IPS-18c (cell line): ENCODE measurements around the gene GLCE.
"Not testable (repeated sequence)": the region's sequence is repeated elsewhere in the genome, so short reads cannot be mapped to it uniquely, and the experiment has no call there.

ENCODE experiments used
- H3K4me3 ChIP-seq: 2 replicates; pipeline ENCODE4 v1.7.0; 2013; ENCODE audit warnings: low read depth, mild to moderate bottlenecking, low read length, moderate library complexity; ENCODE audit not compliant: insufficient read depth
- H3K9me3 ChIP-seq: one replicate; pipeline ENCODE4 v1.6.1; 2013; ENCODE audit warnings: mild to moderate bottlenecking, low read length, moderate library complexity; ENCODE audit not compliant: control insufficient read depth, insufficient read depth

GLCE gene

GRCh38 chr15:69272891-69273290, 112.5 kb downstream of the GLCE start:
- no peaks in the 10 kb centered on the region for H3K9me3 ChIP-seq

GRCh38 chr15:69275074-69275670, 114.7 kb downstream of the GLCE start:
- Histone ChIP-seq H3K9me3 (no peaks in the 10 kb centered on the region), H3K4me3 (no peak overlapping the region)

More at GRCh38 chr15:69272891-69273290, 112.5 kb downstream of the GLCE start:
- H3K4me3 ChIP-seq, result no peak overlapping the region

DNA sequence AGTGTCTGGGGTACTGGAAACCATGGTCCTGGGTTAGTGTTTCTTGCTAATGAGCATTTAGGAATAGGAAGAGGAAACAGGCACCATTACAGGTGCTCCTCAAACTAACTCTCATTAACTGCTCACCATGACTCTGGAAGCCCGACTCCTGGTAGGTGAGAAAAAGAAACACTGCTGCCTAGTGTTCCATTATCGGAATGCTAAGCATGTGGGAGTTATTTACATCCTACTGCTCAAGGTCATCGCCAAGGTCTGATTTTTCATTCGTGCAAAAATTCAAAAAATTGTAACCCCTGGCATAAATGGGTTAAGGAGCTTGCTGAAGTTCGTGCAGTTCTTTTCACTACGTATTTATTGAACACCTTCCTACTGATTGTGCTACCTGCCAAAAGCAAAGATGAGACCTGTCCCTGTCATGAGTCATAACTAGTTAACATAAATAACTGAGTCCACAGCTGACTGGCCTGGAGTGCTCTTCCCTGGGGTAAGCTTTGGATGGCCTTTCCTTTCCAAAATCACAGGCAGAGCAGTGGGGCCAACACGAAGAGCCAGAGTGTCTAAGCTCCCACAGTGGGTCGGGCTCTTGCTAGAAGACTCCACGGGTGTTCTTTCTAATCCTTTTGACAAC, 115.6 kb downstream of the GLCE start:
- H3K4me3 ChIP-seq, result no peak overlapping the region
- H3K9me3 ChIP-seq, result no peaks in the 10 kb centered on the region

- H3K4me3 ChIP-seq, result no peak overlapping the region
- H3K9me3 ChIP-seq, result no peaks in the 10 kb centered on the region
These were observed 116.9 kb downstream of the GLCE start for GRCh38 chr15:69277316-69277715.

DNA sequence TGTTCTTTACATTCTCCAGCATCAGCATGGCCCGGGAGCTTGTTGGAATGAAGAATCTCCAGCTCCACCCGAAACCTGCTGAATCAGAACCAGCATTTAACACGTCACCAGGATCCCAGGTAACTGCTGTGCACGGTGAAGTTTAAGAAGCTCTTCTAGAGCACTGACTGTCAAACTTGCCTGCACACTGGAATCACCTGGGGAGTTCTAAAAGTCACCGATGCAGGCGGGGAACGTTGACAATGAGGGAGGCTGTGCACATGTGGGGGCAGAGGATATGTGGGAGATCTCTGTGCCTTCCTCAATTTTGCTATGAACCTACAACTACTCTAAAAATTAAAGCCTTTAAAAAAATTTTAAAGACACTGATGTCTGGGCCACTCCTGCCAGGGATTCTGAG, 119.2 kb downstream of the GLCE start:
- H3K4me3 ChIP-seq, result no peak overlapping the region
- H3K9me3 ChIP-seq, result no peaks in the 10 kb centered on the region

DNA sequence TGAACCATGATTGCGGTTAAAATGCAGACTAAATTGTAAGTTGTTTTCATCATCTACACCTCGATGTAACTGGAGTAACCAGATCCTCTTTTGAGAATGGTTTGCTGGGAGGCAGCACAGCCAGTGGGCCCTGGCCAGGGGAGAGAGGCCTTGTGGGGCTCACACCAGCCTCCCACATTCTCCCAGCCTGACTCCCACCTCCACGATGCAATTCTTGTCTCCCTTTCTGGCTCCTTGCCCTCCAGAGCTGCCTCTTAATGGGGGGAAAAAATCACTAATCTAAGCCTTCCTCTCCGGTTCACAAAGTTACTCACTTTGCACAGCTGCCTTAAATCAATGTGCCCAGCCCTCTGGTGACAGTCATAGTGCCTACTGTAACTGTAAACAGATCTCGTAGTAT, 120.3 kb downstream of the GLCE start:
- no peaks in the 10 kb centered on the region for H3K9me3 ChIP-seq
- H3K4me3 ChIP-seq, result no peak overlapping the region

- Histone ChIP-seq H3K4me3 (no peak overlapping the region), H3K9me3 (no peaks in the 10 kb centered on the region)
These were observed 121.8 kb downstream of the GLCE start for GRCh38 chr15:69282104-69282743.

- Histone ChIP-seq H3K9me3 (peaks cover 2% of the 10 kb centered on the region), H3K4me3 (no peak overlapping the region)
These were observed 125.4 kb downstream of the GLCE start for GRCh38 chr15:69285834-69286233.

DNA sequence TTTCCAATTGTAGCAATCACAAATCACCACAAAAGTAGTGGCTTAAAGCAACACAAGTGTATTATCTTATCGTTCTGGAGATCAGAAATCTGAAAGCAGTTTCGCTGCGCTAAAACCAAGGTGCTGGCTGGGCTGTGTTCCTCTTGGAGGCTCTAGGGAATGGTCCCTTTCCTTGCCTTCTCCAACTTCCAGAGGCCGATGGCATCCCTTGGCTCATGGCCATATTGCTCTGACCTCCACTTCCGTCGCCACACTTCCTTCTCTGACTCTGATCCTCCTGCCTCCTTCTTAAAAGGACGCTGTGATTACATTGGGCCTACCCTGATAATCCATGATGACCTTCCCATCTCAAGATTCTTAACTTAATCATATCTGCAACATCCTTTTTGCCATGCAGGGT, 127.6 kb downstream of the GLCE start:
- no peak overlapping the region for H3K4me3 ChIP-seq
- H3K9me3 ChIP-seq, result peaks cover 2% of the 10 kb centered on the region

DNA sequence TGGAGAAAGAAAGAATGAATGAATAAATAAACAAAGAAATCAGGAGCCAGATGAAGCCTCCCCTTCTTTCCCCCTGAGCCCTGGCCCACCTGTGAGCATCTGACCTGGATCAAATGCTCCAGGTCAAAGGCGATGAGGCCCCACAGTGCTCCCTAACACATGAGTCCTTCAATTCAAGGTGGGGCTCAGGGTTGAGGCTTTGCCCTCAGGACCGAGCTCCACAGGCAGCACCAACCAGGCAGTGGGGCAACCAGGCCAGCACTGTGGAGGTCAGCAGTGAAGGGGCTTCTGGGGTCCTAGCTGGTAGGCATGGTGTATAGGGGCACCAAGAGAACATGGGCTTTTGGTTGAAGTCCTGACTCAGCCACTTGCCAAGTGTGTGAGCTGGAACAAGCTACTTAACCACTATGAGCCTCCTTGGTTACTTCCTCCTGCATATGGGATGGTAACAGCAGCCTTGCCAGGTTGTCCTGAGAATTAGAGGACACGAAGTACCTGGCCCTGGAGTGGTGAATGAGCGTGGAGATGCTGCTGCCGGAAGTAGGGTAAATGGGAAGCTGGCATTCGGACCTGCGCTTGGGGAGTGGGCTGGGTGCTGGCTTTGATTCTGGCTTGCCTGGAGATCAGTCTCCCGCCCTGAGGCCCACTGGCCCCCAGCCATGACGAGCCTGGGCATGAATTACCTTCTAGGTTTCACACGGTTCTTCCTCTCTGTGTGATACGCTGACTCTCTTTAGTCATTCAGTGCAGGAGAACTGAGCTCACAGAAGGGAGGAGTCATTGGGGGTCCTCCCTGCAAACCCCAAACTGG, 128.3 kb downstream of the GLCE start:
- H3K4me3 ChIP-seq, result no peak overlapping the region

DNA sequence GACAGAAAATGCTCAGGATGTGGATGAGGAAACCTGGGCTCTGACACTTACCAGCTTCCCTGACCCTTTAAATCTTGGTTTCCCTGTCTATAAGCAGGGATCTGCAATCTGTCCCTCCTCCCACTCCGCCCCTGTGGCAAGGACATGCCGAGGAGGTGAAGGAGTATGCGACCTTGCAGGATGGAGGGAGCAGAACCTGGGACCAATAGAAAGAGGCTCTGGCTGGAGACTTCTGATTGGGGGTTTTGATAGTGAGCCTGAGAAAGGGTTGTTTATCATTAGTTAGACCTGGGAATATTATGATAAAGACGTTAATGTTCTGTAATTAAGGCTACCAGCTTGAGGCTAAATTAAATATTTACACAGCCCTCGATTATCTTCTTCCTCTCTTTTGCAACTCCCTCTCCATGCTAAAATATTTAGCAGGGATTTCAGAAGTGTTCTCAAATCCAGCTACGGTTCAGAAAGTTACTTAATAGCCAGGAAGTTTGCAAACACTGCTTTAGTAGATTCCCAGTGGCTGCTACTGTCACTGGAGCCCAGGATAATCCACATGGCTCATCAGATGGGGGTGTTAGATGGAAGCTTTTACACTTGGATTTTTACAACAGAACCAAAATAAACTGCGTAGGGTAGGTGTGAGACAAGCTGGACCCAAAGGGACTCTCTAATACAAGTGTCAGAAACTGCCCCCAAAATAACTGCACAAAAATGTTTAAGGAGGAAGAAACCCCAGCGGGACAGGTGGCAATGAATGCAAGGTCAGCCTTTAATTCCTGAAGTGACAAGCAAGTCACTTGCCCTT, 129.1 kb downstream of the GLCE start:
- no peak overlapping the region for H3K4me3 ChIP-seq
- H3K9me3 ChIP-seq, result peaks cover 2% of the 10 kb centered on the region

More for the DNA sequence above, 128.3 kb downstream of the GLCE start:
- peaks cover 2% of the 10 kb centered on the region for H3K9me3 ChIP-seq

GRCh38 chr15:69290346-69291164, 130.1 kb downstream of the GLCE start:
- Histone ChIP-seq H3K9me3 (peaks cover 2% of the 10 kb centered on the region), H3K4me3 (no peak overlapping the region)

- H3K4me3 ChIP-seq, H3K9me3 ChIP-seq: not testable (repeated sequence)
These were observed 131.2 kb downstream of the GLCE start for GRCh38 chr15:69291651-69292050.

DNA sequence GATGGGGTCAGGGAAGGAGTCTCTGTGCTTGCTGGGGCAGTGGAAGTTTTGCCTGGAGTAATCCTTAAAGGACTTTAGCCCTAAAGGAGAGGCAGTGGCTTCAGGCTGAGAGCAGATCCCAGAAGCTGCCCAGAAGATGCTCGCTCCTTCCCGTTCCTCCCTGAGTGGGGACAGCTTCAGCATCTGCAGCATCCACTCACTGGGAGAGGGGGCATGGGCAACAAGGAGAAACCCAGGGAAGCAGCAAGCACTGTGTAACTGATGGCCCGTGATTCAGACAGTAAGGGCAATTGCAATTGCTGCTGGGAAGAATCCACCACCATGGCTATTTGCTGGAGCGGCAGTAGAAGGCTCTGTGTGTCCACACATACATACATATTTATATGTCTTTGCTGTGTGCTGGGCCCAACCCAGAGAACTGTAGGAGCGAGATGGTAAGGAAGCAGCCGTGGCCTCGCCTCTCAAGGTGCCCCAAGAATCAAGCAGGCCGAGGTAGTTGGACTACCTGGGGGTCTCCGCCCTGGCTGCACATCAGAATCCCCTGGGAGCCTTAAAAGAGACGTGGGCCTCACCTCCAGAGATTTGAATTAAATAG, 132.5 kb downstream of the GLCE start:
- Histone ChIP-seq H3K9me3 (no peaks in the 10 kb centered on the region), H3K4me3 (no peak overlapping the region)

DNA sequence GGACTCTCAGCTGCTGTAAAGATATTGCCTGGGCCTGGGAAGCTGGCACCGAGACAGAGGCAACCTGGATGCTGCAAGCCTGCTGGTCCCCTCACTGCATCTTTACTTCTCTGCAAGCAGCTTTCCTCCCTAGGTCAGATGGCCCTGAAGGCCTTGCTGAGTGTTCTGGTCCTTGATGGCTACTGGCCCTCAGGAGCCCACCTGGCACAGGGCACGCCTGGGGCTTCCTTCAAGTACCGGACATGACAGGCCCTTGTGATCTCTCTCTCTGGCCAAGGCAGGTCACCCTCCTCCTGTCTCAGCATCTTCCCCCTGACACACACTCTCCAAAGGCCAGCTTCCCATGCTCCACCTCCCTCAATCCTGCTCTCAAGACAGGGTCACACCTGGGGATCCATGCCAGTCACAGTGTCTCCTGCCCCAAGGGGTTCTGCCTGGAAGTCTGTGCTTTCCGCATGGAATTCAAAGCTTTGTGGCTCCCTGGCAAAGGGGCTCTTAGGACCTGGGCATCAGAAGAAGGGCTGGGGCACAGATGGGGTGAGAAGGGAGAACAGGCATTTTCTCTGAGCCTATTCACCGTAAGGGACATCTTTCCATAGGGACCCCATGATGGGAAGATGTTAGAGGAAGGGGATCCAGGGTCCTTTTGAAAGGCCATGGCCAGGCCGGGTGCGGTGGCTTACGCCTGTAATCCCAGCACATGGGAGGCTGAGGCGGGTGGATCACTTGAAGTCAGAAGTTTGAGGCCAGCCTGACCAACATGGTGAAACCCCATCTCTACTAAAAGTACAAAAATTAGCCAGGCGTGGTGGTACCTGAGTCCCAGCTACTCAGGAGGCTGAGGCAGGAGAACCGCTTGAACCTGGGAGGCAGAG, 133.5 kb downstream of the GLCE start:
- H3K4me3 ChIP-seq, result no peak overlapping the region

More for the DNA sequence above, 133.5 kb downstream of the GLCE start:
- no peaks in the 10 kb centered on the region for H3K9me3 ChIP-seq
